Fibroblast of skin of right biceps (primary cell): ENCODE measurements around the gene LYRM2.

Experiments
- DNase-seq: peaks from one replicate; pipeline ENCODE4 v3.0.0-alpha.2; 2013

The LYRM2 gene

DNA sequence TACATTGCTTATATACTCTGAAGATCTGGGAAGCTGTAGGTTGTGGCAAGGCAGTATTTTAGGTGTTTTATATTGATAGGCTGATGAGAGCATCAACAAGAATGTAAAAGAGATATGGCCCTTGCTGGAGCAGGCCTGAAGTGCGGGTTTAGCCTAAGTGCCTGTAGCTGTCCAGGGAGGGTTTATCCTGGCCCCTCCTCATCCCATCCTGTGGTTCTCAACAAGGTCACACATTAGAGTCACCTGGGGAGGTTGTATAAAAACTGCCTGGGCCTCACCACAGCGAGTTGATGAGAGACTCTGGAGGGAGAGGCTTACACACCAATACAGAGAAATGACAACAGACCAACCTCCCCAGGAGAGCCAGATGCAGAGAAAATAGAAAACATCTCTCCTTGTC lies 48.4 kb downstream of the LYRM2 start:
- no peak for DNase-seq

DNA sequence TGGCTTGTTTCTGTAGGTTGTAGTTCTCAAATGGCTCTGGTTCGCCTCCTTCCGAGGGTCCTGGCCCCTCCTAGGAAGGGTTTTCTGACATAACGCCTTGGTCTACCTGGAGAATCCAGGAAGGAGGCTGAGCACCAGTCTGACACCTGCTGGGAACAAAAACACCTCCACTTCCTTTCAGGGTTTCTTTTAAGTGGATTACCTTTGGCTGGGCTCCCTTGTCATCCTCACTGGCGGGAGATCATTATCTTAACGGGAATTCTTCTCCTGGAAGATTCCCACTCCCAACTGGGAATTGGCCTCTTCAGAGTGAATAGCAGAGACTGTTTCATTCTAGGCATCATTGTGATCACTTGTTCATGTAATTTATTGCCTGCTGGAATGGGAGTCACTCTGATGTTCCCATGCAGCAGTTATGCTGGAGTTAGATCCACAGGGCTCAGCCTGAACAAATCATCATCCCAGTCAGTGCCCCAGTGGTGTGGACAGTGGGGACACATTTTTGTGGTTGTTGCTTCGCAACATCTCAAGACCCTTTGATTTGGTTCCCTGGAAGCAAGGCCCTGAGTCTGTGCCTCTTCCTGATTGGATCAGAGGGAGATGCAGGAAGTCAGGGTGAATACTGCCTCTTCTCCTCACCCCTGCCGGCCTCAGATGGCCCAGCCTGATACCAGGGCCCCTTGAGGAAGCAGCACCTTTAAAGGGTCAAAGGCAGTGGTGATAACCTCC lies 49.1 kb downstream of the LYRM2 start:
- no peak for DNase-seq

DNA sequence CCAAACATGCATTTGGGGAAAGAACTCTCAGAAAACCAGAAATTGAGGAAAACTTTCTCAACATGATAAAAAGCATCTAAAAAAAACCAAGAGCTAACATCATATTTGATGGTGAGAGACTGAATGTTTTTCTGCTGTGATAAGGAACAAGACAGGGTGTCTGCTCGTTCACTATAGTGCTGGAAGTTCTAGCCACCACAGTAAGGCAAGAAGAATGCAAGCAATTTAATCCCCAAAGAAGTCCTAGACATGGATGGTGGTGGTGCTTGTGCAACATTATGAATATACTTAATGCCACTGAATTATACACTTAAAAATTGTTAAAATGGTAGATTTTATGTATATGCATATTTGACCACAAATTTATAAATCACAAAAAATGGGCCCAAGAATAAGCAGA lies 53.4 kb downstream of the LYRM2 start:
- peak; percentile 25 for DNase-seq

DNA sequence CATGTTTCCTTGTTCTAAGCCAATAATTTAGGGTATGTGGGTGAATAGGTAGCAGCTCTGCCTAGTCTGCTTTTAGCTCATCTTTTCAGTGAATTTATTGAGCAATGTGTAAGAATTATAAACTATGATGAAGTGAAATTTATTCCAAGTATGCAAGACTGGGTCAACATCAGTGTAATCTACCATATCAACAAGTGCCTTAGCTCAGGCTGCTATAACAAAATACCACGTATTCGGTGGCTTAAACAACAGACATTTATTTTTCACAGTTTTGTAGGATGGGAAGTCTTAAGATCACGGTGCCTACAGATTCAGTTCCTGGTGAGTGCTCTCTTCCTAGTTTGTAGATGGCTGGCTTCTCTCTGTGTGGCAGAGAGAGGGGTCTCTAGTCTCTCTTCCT lies 54.0 kb downstream of the LYRM2 start:
- DNase-seq = no peak

DNA sequence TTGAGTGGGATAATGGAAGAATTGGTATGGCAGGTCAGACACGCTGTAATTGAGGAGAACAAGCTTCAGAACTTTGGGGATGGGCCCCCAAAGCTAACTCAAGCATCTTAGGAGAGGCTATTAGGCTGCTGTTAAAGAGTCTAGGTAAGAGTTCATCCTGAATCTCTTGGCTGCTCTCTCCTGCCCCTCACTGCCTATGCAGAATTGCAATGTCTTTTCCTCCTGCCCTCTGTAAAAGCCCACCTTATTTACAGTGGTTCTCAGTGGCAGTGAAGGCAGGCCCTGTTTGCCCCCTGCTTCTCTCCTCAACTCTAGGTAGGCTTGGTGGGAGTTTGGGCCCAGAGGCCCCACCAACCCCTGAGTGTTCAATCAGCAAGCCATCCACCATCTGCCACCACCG lies 55.0 kb downstream of the LYRM2 start:
- no peak for DNase-seq

DNA sequence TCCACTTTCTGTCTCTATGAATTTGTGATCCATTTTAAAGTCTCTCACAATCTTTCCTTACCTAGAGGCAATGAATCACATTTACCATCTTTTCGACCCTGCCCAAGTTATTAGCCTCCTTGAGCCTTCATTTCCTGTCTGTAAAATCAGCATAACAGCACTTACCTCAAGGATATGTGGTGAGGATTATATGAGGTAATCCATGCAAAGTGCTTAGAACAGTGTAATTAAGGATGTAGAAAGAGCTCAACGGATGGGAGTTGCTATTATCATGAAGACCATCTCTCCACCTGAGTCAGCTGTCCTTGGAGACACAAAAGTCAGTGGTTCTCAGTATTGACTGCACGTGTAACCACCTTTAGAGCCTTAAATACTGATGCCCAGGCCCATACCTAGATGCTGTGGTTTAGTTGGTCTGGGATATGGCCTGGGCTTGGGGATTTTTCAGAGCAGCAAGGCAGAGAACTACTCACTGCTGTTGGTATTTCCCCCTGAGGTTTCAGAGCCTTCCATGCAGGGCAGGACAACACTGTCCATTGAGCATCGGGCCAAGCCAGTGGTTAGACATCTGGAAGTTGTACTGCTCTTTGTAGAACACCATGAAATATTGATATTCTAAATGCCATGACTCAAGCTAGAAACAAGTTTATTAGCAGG lies 55.8 kb downstream of the LYRM2 start:
- DNase-seq = no peak

DNA sequence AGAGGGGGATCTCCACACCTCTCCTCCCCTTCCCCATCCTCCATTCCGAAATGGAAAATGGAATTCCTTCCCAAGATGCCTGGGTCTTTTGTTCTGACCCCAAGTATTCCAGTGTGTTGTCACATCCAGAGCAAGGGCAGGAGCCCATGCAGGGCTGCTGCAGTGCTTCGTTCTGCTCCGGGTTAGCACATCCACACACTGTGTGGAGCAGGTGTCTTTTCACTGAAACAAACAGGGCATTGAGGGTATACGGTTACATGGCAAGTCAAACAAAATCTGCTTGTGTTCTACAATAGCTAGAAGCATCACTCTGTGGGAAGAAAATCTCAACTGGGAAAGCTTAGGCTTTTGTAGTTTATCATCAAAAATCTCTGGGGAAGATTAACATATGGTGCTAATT lies 56.9 kb downstream of the LYRM2 start:
- DNase-seq = no peak

DNA sequence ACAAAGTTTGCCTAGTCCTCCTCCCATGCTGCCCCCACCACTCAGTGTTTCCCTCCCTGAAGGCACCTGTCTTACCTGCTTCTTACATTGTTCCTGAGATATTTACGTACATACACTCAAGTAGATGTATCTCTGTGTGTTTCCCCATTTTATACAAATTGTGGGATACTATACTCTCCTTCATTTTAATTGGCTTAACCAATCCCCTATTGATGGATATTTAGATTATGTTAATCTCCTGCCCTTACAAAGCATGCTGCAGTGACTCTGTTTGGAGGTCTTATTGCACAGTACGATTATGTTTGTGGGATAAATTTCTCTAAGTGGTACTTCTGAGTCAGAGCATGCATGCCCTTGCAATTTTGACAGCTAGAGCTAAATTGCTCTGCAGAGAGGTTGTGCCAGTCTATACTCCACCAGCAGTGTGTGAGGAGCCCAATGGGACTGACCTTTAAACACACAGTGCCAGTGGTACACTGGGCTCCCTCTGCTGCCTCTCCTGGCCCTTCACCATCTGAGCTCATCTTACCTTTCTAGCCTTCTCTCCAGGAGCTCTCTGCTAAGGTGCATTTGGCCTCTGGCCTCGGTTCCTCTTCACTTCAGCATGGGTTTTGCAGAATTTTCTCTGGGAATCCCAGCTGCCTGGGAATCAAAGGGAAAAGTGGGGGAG lies 57.4 kb downstream of the LYRM2 start:
- no peak for DNase-seq

DNA sequence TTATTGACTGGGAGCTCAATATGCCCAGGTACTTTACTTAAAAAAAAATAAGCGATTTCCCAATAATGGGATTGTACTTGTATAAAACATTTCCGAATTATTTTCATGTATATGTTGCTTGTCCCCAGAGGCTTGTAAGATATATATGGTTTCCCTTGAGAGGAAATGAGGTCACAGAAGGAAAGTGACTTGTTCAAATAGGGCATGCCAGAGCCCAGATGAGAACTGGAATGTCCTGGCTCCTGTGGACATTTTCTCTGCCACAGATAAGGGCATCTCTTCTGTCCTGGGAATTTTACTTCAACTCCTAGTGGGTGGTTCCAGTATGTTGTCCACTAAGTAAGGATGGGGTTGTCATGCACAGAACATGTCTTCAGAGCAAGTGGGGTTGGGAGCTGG lies 63.0 kb downstream of the LYRM2 start:
- no peak for DNase-seq

DNA sequence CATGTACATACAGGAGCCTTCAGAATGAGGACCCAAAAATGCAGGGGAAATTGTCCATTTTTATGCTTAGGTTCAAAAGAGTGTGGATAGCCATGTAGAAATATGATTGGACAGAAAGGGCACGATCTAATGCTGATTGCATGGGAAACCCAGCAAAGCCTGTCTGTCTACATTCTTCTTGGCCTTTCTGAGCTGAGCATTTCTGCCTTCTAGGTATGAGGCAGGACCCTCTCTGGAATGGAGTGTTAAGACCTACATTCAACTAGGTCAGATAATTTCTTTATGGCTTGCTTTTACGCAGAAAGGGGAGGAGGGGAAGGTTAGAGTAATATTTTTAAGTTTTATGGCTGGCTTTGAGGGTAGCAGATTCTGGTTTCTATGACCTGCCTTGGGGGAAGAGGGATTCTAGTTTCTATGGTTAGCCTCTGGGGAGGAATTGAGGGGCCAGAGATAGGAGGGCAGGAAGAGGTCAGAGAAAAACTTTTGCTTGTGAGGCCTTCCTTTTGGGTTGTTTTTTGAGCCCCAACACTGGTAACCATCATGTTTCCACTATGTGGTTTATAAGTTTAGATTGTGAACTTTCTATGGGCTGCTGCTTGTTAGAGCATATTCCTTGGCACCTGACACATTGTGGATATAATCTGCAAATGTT lies 63.5 kb downstream of the LYRM2 start:
- DNase-seq = no peak

DNA sequence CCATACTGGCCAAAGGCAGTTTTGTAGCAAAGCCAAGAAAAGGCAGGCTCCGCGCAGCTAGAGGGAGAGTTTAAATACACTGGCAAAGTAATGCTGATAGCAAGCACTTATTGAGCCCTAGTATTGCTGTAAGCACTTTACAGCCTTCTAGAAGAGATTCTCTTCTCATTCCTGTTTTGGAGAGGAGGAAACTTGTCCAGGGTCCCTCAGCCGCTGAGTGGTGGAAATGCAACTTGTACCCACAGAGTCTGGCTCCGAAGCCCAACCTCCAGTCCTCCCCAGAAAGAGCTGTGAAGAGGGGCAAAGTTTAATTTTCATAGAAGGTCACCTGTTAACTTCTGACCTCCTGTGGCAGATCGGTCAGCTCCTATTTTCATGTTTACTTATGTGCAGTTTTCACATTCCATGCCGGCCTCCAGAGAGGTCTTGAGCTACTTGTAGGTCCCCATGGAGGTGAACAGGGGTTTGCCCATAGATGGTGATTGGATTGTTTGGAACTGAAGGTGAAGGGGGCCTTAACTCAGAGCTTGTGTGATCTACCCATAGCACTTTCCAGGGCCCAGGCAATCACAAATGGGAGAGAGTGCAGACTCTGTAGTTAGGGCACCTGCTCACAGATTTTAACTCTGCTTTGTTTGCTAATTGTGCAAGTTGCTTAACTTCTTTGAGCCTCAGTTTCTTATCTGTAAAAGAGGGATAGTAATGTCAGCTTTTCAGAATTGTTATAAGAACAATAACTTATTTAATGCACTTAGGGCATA lies 70.7 kb downstream of the LYRM2 start:
- no peak for DNase-seq

DNA sequence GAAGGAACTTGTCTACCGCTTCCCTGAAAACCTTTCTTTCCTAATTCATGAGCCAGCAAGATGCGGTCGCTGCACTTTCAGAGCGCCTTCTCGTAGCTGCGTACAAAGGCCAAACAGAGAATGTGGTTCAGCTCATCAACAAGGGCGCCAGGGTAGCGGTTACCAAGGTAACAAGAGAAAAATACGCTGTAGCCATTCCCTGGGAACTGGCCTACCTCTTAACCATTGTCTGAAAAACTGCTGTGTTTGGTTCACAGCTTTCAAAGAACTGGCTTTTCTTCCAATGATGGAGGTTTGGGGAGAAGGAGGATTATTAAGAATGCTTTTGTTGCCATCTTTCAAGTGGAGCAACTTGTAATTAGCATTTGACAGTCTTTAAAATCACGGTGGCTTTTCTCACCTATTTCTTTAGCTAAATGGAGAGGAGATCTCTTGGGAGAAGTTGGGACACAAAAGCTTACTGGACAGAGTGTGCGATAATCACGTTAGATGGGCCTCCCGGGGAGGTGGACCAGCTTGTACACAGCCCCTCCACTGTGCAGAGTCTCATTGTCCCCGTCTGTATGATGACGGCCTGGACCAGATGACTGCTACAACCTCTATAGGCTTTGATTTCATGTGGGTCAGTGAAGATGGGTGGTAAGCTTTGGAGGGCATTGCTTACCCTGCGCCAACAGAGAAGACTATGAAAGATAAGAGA lies 71.5 kb downstream of the LYRM2 start:
- no peak for DNase-seq

DNA sequence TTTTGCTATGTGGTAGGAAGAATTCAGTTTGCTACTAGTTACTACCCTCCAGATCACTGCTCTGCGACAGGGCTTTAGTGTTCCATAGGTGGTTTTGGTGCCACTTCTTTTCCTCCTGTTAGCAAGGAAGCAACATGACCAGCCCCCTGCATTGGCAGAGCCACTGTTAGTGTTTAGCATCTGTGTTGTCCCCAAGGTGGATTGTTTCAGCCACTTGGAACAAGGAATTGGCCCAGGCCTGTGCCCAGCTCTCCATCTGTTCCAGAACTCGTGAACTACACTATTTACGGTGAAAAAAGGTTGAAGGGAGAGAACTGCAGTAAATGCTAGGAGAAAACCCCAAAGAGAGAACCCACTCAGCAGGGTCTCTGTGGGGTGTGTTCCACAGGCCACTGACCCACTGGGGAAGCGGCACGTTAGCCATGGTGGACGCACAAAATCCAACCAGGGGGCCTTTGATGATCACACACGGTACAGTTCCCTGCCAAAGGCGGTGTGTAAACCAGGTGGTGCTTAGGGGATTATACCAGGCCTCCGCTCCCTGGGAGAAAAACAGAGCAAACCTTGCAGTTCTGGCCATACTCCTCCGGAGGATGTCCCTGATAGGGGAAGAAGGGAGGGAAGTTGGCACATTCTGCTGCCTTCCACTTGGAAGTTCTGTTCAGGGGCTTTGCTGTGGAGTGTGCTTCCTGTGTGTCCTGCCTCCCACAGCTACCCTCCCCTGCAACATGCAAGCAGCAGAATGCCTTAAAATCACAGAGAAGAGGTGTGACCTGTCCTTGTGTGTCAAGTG lies 72.3 kb downstream of the LYRM2 start:
- no peak for DNase-seq

DNA sequence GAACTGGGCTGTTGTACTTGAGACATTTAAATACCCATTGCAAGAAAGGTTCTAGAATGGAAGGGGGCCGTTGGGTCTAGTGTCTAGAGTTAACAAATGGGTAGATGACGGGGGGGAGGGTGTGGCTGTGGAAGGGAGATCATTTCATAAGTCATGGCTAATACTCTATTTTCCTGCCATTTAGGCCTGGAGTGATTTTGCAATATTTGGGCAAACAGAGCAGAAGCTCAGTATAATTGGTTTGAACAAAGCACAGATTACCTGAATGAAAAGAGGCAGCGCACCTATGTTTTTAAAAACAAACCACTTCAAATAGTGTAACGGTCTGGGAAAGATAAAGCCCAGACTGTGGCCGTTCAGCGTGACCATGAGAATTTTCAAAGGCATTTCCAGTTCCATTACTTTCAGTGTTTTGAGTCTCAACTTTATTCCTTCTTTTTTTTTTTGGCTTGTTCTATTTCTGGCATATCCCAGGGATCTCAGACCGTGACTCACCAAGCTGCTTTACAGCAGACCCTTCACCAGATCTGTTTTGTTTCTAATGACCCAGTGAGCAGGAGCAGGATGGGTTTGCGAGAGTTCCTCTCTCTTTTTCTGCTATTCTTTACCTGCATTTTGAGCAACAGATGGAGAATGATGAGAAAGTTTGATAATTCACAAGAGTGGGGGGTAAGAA lies 73.7 kb downstream of the LYRM2 start:
- peak; percentile 10 for DNase-seq

DNA sequence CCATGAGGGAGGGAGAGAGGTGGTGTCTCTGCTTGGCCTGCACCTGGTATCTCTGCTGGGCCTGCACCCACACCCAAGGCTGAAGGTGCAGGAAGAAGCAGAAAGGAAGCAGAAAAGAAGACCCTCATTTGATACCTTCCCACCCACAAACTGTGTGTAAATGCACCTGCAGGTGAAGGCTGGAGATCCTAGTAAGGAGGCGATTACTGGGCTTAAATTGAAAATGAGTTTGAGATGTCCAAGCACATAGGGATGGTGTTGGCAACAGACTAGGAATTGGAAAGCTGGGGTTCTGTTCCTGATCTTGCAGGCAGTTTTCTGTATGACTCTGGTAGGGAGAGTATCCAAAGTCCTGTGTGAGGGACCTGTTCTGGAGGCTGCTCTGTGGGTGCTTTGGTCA lies 74.7 kb downstream of the LYRM2 start:
- DNase-seq = no peak

DNA sequence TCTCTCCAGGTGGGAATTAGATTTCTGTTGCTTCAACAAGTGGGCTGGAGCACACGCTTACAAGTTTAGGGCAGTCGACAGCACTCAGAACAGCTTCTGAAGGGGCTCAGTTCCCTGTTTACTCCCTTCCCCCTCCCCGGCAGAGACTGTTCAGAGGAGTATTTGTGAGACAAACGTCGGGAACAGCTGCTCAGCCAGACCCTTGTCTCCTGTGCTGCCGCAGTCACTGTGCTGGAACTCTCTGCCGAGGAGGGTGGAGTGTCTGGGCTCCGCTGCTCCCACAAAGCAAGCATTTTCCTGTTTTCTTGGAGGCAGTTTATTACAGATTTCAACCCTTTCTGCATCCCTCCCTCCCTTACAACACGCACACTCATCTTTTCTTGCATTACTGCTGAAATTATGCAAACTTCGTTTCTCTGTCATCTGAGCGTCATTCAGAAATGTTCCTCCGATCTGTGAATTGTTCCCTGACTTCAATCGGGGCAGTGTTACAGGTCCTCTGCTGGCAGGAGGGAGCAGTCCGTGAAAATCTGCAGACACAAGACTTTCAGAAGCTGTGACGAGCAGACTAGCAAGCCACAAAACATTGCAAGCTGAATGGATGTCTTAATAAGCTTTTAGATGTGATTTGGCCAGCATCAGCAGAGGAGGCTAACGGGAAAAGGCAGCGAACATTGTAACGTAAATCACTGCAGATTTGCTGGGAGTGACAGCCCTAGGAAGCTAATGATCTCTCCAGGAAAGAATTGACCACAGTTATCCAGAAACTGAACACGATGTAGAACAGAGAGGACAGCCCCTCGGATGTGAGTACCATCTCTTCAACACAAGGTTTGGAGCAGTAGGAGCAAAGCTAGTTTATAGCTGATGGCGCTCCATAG lies 76.2 kb downstream of the LYRM2 start:
- peak; percentile 3 for DNase-seq

DNA sequence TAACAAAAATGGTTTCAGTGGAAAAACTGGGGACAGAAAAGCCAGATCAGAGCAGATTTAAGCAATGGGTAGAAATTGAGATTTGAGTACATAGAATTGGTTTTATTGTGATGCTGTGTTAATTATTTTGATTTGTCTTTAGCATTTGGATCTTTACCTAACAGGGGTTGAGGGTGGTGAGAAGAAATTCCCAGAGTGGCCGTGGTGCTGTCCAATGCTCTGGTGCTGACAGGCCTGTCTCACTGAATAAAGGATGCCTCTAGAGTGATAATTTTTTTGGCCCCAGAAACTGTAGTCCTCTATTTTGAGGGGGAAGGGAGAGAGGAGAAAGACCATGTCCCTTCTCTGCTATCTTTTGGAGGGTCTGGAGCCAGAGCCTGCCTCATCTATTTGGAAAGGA lies 79.1 kb downstream of the LYRM2 start:
- DNase-seq = no peak

DNA sequence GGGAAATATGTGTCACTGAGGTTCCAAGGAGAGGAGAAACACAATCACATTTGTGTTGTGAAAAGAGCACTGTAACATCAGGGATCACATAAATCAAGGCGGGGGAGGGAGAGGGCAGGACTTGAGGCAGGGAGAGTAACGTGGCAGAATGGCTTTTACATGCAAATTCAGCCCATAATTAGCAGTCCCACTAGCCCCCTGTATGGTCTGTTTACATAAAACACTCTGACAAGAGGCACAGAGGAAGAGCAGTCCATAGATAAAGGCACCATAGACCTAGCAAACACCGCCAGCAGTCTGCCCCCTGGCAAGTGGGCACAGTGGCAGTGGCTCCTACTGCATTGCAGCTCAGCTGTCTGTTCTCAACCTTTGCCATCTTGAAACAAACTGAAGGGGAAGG lies 82.7 kb downstream of the LYRM2 start:
- DNase-seq = no peak

DNA sequence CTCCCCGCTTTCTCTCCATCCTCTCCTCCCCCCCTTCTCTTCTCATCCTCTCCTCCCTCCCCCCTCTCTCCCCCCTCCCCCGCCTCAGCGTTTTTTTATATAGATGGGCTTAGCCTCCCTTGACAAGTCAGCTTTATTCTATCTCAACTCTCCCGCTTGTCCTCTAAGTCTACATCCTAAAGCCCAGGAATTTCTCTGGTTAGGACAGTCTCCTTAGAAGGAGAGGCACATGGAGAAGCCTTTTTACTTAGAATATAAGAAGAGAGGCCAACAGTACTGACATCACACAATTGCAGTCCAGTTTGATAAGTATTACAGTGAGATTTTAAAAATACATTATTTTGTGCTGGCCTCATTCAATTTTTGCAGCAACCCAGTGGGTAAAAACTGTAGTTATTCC lies 83.5 kb downstream of the LYRM2 start:
- DNase-seq = no peak

DNA sequence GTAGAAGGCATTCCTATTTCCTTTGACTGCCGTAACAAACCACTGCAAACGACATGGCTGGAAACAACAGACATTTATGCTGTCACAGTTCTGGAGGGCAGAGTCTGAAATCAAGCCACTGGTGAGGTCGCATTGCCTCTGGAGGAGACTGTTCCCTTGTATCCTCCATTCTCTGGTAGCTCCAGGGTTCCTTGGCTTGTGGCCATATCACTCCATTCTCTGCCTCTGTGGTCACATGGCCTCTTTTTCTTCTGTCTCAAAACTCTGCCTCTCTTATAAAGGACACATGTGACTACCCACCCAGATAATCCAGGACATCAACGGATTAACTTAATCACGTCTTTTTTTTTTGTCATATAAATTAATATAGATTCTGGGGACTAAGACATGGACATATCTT lies 84.4 kb downstream of the LYRM2 start:
- no peak for DNase-seq
